Endothelial cell of umbilical vein (primary cell): Measurements from ENCODE around the gene TMEM154.

Experiments used
- EZH2 ChIP-seq: IDR thresholded peaks from 2 replicates; pipeline ENCODE4 v1.6.1; 2012; ENCODE audit warnings: borderline replicate concordance, low read depth, mild to moderate bottlenecking, moderate library complexity, low read length, inconsistent platforms; ENCODE audit not compliant: severe bottlenecking
- FOS ChIP-seq: IDR thresholded peaks from 2 replicates; pipeline ENCODE4 v1.6.1; 2011; ENCODE audit warnings: mild to moderate bottlenecking, low read length, moderate library complexity, borderline replicate concordance; ENCODE audit not compliant: insufficient read depth
- JUN ChIP-seq: IDR thresholded peaks from 2 replicates; pipeline ENCODE4 v1.6.1; 2011; ENCODE audit warnings: borderline replicate concordance, low read depth; ENCODE audit not compliant: insufficient read length, insufficient read depth
- MAX ChIP-seq: IDR thresholded peaks from 2 replicates; pipeline ENCODE4 v1.6.1; 2011; ENCODE audit not compliant: insufficient read depth, insufficient read length
- MYC ChIP-seq: IDR thresholded peaks from one replicate; pipeline ENCODE4 v1.6.1; 2011; ENCODE audit warnings: mild to moderate bottlenecking, low read depth, low read length
- POLR2A ChIP-seq: IDR thresholded peaks from 2 replicates; pipeline ENCODE4 v1.6.1; 2012; ENCODE audit warnings: low read depth, mild to moderate bottlenecking, control low read depth, low read length
- POLR2AphosphoS5 ChIP-seq: IDR thresholded peaks from 2 replicates; pipeline ENCODE4 v1.6.1; 2012; ENCODE audit warnings: low read depth, mild to moderate bottlenecking, control low read depth, low read length, moderate library complexity; ENCODE audit not compliant: insufficient read depth
- TF ChIP-seq, protein P1 (sequence below), 2 donors: IDR thresholded peaks; 1 replicate in 1 of 2; 2 replicates in 1 of 2; pipeline ENCODE4 v1.5.1; 2011; ENCODE audit warnings: low read length in 2 of 2, mild to moderate bottlenecking in 2 of 2, moderate library complexity in 2 of 2, control low read depth in 1 of 2, inconsistent platforms in 1 of 2, low read depth in 1 of 2; ENCODE audit not compliant: insufficient read depth in 1 of 2; ENCODE audit errors: extremely low read depth in 1 of 2

- TF ChIP-seq POLR2A: no peak
- TF ChIP-seq, protein P1, sequence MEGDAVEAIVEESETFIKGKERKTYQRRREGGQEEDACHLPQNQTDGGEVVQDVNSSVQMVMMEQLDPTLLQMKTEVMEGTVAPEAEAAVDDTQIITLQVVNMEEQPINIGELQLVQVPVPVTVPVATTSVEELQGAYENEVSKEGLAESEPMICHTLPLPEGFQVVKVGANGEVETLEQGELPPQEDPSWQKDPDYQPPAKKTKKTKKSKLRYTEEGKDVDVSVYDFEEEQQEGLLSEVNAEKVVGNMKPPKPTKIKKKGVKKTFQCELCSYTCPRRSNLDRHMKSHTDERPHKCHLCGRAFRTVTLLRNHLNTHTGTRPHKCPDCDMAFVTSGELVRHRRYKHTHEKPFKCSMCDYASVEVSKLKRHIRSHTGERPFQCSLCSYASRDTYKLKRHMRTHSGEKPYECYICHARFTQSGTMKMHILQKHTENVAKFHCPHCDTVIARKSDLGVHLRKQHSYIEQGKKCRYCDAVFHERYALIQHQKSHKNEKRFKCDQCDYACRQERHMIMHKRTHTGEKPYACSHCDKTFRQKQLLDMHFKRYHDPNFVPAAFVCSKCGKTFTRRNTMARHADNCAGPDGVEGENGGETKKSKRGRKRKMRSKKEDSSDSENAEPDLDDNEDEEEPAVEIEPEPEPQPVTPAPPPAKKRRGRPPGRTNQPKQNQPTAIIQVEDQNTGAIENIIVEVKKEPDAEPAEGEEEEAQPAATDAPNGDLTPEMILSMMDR (IDR thresholded peaks at IDR 0.05; ENCODE audit: extremely low read depth in 1 of 2, insufficient read depth in 1 of 2, low read depth in 1 of 2, low read length in 2 of 2): no peak
- TF ChIP-seq EZH2: no peak
- no peak for TF ChIP-seq MYC
- TF ChIP-seq POLR2AphosphoS5: no peak
- no peak for TF ChIP-seq FOS
- no peak for TF ChIP-seq MAX
- no peak for TF ChIP-seq JUN
Measured at GRCh38 chr4:152587127-152587526, 92.7 kb downstream of the TMEM154 start.
